Activated naive CD4-positive, alpha-beta T cell treated with anti-CD3 and anti-CD28 coated beads, Interleukin-2, amount 50 U/mL, for 72 hours (primary cell): ENCODE measurements around the gene ANKRD44. TPM values are rescaled to one million over a fixed set of nuclear protein-coding genes. Genes with fewer than 3 reads are reported as not detected.

Experiments used
- ATAC-seq, 2 donors: fragments of 150-1000 bp; cut with Tn5 transposase; 2 replicates each; pipeline ENCODE4 v1.10.0; 2021; ENCODE audit warnings: mild to moderate bottlenecking in 2 of 2, moderate library complexity in 2 of 2
- DNase-seq, 2 donors: peaks; one replicate each; pipeline ENCODE4 v3.0.0; 2021 to 2022; ENCODE audit warnings: low spot score in 2 of 2
- H3K27ac Mint-ChIP-seq, 2 donors: one replicate each; pipeline ENCODE4 v1.8.0; 2022; ENCODE audit warnings: mild to moderate bottlenecking in 2 of 2, mixed read lengths in 2 of 2
- H3K36me3 Mint-ChIP-seq, 2 donors: one replicate each; pipeline ENCODE4 v1.8.0; 2022; ENCODE audit warnings: mixed read lengths in 2 of 2
- H3K9me3 Mint-ChIP-seq, 2 donors: one replicate each; pipeline ENCODE4 v1.8.0; 2022; ENCODE audit warnings: mixed read lengths in 2 of 2
- total RNA-seq, 2 donors: library from RNA; stranded (reverse); gene quantifications; one replicate each; pipeline ENCODE4 v1.2.3, GENCODE V29; 2022

Gene ANKRD44
- total RNA-seq, 2 donors from 2014 or later, result 103 to 130 TPM

- H3K27ac Mint-ChIP-seq, result peak overlapping the region; percentile 4 to 72
- peaks cover 0 to 4% of the 10 kb centered on the region in 2 donors for H3K9me3 Mint-ChIP-seq
- DNase-seq (no peak), ATAC-seq (peak; percentile 3 to 21)
- peaks cover 0 to 10% of the 10 kb centered on the region in 2 donors for H3K36me3 Mint-ChIP-seq
Measured at GRCh38 chr2:197149546-197149945, 161.0 kb downstream of the ANKRD44 start.

- Mint-ChIP-seq H3K9me3 (peaks cover 0 to 4% of the 10 kb centered on the region in 2 donors), H3K27ac (no peak overlapping the region), H3K36me3 (peaks cover 0 to 18% of the 10 kb centered on the region in 2 donors)
- ATAC-seq, result no peak
- DNase-seq, result no peak
Measured at GRCh38 chr2:197148401-197148800, 162.2 kb downstream of the ANKRD44 start.

- DNase-seq, result no peak
- peak overlapping the region in 1 of 2 donors; percentile 69 for H3K27ac Mint-ChIP-seq
- peaks cover 0 to 18% of the 10 kb centered on the region in 2 donors for H3K36me3 Mint-ChIP-seq
- no peak for ATAC-seq
- peaks cover 0 to 4% of the 10 kb centered on the region in 2 donors for H3K9me3 Mint-ChIP-seq
Measured at GRCh38 chr2:197147942-197148341, 162.6 kb downstream of the ANKRD44 start.

- peak in 1 of 2 donors; percentile 50 for ATAC-seq
- peak overlapping the region; percentile 45 to 69 for H3K27ac Mint-ChIP-seq
- no peak for DNase-seq
- H3K9me3 Mint-ChIP-seq, result peaks cover 0 to 4% of the 10 kb centered on the region in 2 donors
- H3K36me3 Mint-ChIP-seq, result peaks cover 0 to 18% of the 10 kb centered on the region in 2 donors
Measured at GRCh38 chr2:197146995-197147394, 163.6 kb downstream of the ANKRD44 start.

- DNase-seq (no peak), ATAC-seq (peak; percentile 73 to 75)
- no peaks in the 10 kb centered on the region for H3K9me3 Mint-ChIP-seq
- H3K27ac Mint-ChIP-seq, result peak overlapping the region; percentile 48 to 67
- H3K36me3 Mint-ChIP-seq, result peaks cover 0 to 18% of the 10 kb centered on the region in 2 donors
Measured at GRCh38 chr2:197145471-197146056, 165.0 kb downstream of the ANKRD44 start.

- no peak for ATAC-seq
- Mint-ChIP-seq H3K27ac (peak overlapping the region in 1 of 2 donors; percentile 46), H3K9me3 (no peaks in the 10 kb centered on the region), H3K36me3 (peaks cover 0 to 18% of the 10 kb centered on the region in 2 donors)
- DNase-seq, result no peak
Measured at GRCh38 chr2:197144183-197144582, 166.4 kb downstream of the ANKRD44 start.

- no peak for ATAC-seq
- Mint-ChIP-seq H3K9me3 (no peaks in the 10 kb centered on the region), H3K27ac (peak overlapping the region; percentile 2 to 48), H3K36me3 (peaks cover 0 to 19% of the 10 kb centered on the region in 2 donors)
- no peak for DNase-seq
Measured at GRCh38 chr2:197141702-197142473, 168.7 kb downstream of the ANKRD44 start.

- ATAC-seq (peak in 1 of 2 donors; percentile 17), DNase-seq (no peak)
- Mint-ChIP-seq H3K27ac (peak overlapping the region; percentile 34 to 47), H3K36me3 (peaks cover 7 to 31% of the 10 kb centered on the region in 2 donors), H3K9me3 (no peaks in the 10 kb centered on the region)
Measured at GRCh38 chr2:197140045-197140444, 170.5 kb downstream of the ANKRD44 start.

GRCh38 chr2:197138506-197138905, 172.1 kb downstream of the ANKRD44 start:
- DNase-seq (no peak), ATAC-seq (peak in 1 of 2 donors; percentile 16)
- Mint-ChIP-seq H3K27ac (peak overlapping the region; percentile 62 to 85), H3K9me3 (no peaks in the 10 kb centered on the region), H3K36me3 (peaks cover 7 to 26% of the 10 kb centered on the region in 2 donors)

GRCh38 chr2:197137826-197138477, 172.6 kb downstream of the ANKRD44 start:
- DNase-seq (no peak), ATAC-seq (peak; percentile 69 to 84)
- H3K27ac Mint-ChIP-seq, result peak overlapping the region; percentile 62 to 85
- no peaks in the 10 kb centered on the region for H3K9me3 Mint-ChIP-seq
- H3K36me3 Mint-ChIP-seq, result peaks cover 7 to 25% of the 10 kb centered on the region in 2 donors

GRCh38 chr2:197137231-197137630, 173.3 kb downstream of the ANKRD44 start:
- DNase-seq (no peak), ATAC-seq (peak; percentile 69 to 82)

GRCh38 chr2:197136452-197136851, 174.1 kb downstream of the ANKRD44 start:
- DNase-seq, result no peak
- peak overlapping the region; percentile 85 to 94 for H3K27ac Mint-ChIP-seq
- no peaks in the 10 kb centered on the region for H3K9me3 Mint-ChIP-seq
- peaks cover 7 to 25% of the 10 kb centered on the region in 2 donors for H3K36me3 Mint-ChIP-seq
- ATAC-seq, result peak in 1 of 2 donors; percentile 5

More at GRCh38 chr2:197137231-197137630, 173.3 kb downstream of the ANKRD44 start:
- Mint-ChIP-seq H3K36me3 (peaks cover 7 to 25% of the 10 kb centered on the region in 2 donors), H3K27ac (peak overlapping the region; percentile 85 to 94), H3K9me3 (no peaks in the 10 kb centered on the region)

GRCh38 chr2:197135806-197136205, 174.8 kb downstream of the ANKRD44 start:
- no peaks in the 10 kb centered on the region for H3K9me3 Mint-ChIP-seq

GRCh38 chr2:197134206-197134605, 176.4 kb downstream of the ANKRD44 start:
- ATAC-seq, result no peak
- no peak for DNase-seq
- no peaks in the 10 kb centered on the region for H3K9me3 Mint-ChIP-seq
- peak overlapping the region in 1 of 2 donors; percentile 6 for H3K27ac Mint-ChIP-seq
- H3K36me3 Mint-ChIP-seq, result peaks cover 7 to 28% of the 10 kb centered on the region in 2 donors

More at GRCh38 chr2:197135806-197136205, 174.8 kb downstream of the ANKRD44 start:
- ATAC-seq, result no peak
- Mint-ChIP-seq H3K27ac (peak overlapping the region; percentile 85 to 94), H3K36me3 (peaks cover 7 to 25% of the 10 kb centered on the region in 2 donors)
- DNase-seq, result no peak

GRCh38 chr2:197131558-197131855, 179.1 kb downstream of the ANKRD44 start:
- ATAC-seq (no peak), DNase-seq (no peak)
- Mint-ChIP-seq H3K27ac (peak overlapping the region in 1 of 2 donors; percentile 14), H3K36me3 (peaks cover 11 to 39% of the 10 kb centered on the region in 2 donors), H3K9me3 (peaks cover 0 to 9% of the 10 kb centered on the region in 2 donors)

GRCh38 chr2:197130318-197130717, 180.3 kb downstream of the ANKRD44 start:
- no peak for DNase-seq
- H3K36me3 Mint-ChIP-seq, result peaks cover 7 to 31% of the 10 kb centered on the region in 2 donors

GRCh38 chr2:197128897-197129296, 181.7 kb downstream of the ANKRD44 start:
- Mint-ChIP-seq H3K9me3 (peaks cover 0 to 9% of the 10 kb centered on the region in 2 donors), H3K27ac (peak overlapping the region in 1 of 2 donors; percentile 41), H3K36me3 (peaks cover 10 to 27% of the 10 kb centered on the region in 2 donors)
- ATAC-seq (peak in 1 of 2 donors; percentile 31), DNase-seq (no peak)

More at GRCh38 chr2:197130318-197130717, 180.3 kb downstream of the ANKRD44 start:
- peak overlapping the region; percentile 42 to 75 for H3K27ac Mint-ChIP-seq
- peaks cover 0 to 9% of the 10 kb centered on the region in 2 donors for H3K9me3 Mint-ChIP-seq
- peak; percentile 69 to 75 for ATAC-seq
